Central memory CD8-positive, alpha-beta T cell (primary cell): ENCODE results near the gene DHX35.

Source experiments
- ATAC-seq: fragments of 150-1000 bp; cut with Tn5 transposase; replicated peaks from 2 replicates; pipeline ENCODE4 v1.10.0; 2022; ENCODE audit warnings: mild to moderate bottlenecking, moderate FRiP score, moderate number of reproducible peaks; ENCODE audit not compliant: poor library complexity, severe bottlenecking; ENCODE audit errors: extremely low read depth
- DNase-seq, 2 donors: peaks; one replicate each; pipeline ENCODE4 v3.0.0; 2021; ENCODE audit warnings: low spot score in 2 of 2
- H3K27ac Mint-ChIP-seq: one replicate; pipeline ENCODE4 v1.8.0; 2022; ENCODE audit warnings: low read depth, mild to moderate bottlenecking, moderate library complexity, mixed read lengths
- H3K27me3 Mint-ChIP-seq: one replicate; pipeline ENCODE4 v1.8.0; 2022; ENCODE audit warnings: mixed read lengths
- H3K36me3 Mint-ChIP-seq: one replicate; pipeline ENCODE4 v1.8.0; 2022; ENCODE audit warnings: mild to moderate bottlenecking, moderate library complexity, mixed read lengths; ENCODE audit not compliant: insufficient read depth
- H3K4me1 Mint-ChIP-seq: one replicate; pipeline ENCODE4 v1.8.0; 2022; ENCODE audit warnings: mixed read lengths
- H3K4me3 Mint-ChIP-seq: one replicate; pipeline ENCODE4 v1.8.0; 2022; ENCODE audit warnings: mild to moderate bottlenecking, moderate library complexity, mixed read lengths
- H3K9me3 Mint-ChIP-seq: one replicate; pipeline ENCODE4 v1.8.0; 2022; ENCODE audit warnings: mixed read lengths

The DHX35 gene

GRCh38 chr20:39066471-39067242 lies 104.5 kb downstream of the DHX35 start:
- Mint-ChIP-seq H3K4me1 (no peaks in the 10 kb centered on the region), H3K27me3 (peaks cover 35% of the 10 kb centered on the region), H3K4me3 (no peak overlapping the region), H3K9me3 (peaks cover 6% of the 10 kb centered on the region), H3K27ac (no peak overlapping the region), H3K36me3 (peaks cover 2% of the 10 kb centered on the region)
- no peak for ATAC-seq
- DNase-seq, result no peak

GRCh38 chr20:39067526-39068216 lies 105.5 kb downstream of the DHX35 start:
- Mint-ChIP-seq H3K4me1 (no peaks in the 10 kb centered on the region), H3K4me3 (no peak overlapping the region), H3K9me3 (peaks cover 6% of the 10 kb centered on the region), H3K27ac (no peak overlapping the region), H3K36me3 (peaks cover 2% of the 10 kb centered on the region), H3K27me3 (peaks cover 45% of the 10 kb centered on the region)
- DNase-seq (no peak), ATAC-seq (no peak)

- Mint-ChIP-seq H3K27ac (no peak overlapping the region), H3K4me3 (no peak overlapping the region), H3K27me3 (peaks cover 59% of the 10 kb centered on the region), H3K4me1 (no peaks in the 10 kb centered on the region), H3K9me3 (peaks cover 6% of the 10 kb centered on the region), H3K36me3 (no peaks in the 10 kb centered on the region)
- DNase-seq, result no peak
- ATAC-seq, result no peak
These were observed 107.8 kb downstream of the DHX35 start for GRCh38 chr20:39069976-39070375.

- no peak for DNase-seq
- Mint-ChIP-seq H3K4me3 (no peak overlapping the region), H3K36me3 (no peaks in the 10 kb centered on the region), H3K9me3 (peaks cover 6% of the 10 kb centered on the region), H3K27ac (no peak overlapping the region), H3K27me3 (peaks cover 59% of the 10 kb centered on the region), H3K4me1 (no peaks in the 10 kb centered on the region)
- ATAC-seq, result no peak
These were observed 108.5 kb downstream of the DHX35 start for GRCh38 chr20:39070484-39071231.

GRCh38 chr20:39072132-39072531 lies 110.0 kb downstream of the DHX35 start:
- no peak for ATAC-seq
- H3K4me3 Mint-ChIP-seq, result no peak overlapping the region
- H3K9me3 Mint-ChIP-seq, result peaks cover 6% of the 10 kb centered on the region
- H3K27ac Mint-ChIP-seq, result no peak overlapping the region
- no peaks in the 10 kb centered on the region for H3K4me1 Mint-ChIP-seq
- DNase-seq, result no peak
- H3K27me3 Mint-ChIP-seq, result peaks cover 59% of the 10 kb centered on the region
- H3K36me3 Mint-ChIP-seq, result no peaks in the 10 kb centered on the region

GRCh38 chr20:39072653-39073052 lies 110.5 kb downstream of the DHX35 start:
- peaks cover 59% of the 10 kb centered on the region for H3K27me3 Mint-ChIP-seq
- H3K4me1 Mint-ChIP-seq, result no peaks in the 10 kb centered on the region
- ATAC-seq (no peak), DNase-seq (no peak)
- H3K9me3 Mint-ChIP-seq, result peaks cover 6% of the 10 kb centered on the region
- H3K4me3 Mint-ChIP-seq, result no peak overlapping the region
- no peaks in the 10 kb centered on the region for H3K36me3 Mint-ChIP-seq
- H3K27ac Mint-ChIP-seq, result no peak overlapping the region

- no peaks in the 10 kb centered on the region for H3K9me3 Mint-ChIP-seq
- H3K36me3 Mint-ChIP-seq, result peaks cover 2% of the 10 kb centered on the region
- ATAC-seq, result no peak
- DNase-seq, result no peak
- peaks cover 5% of the 10 kb centered on the region for H3K4me1 Mint-ChIP-seq
- H3K27ac Mint-ChIP-seq, result no peak overlapping the region
- peaks cover 47% of the 10 kb centered on the region for H3K27me3 Mint-ChIP-seq
- no peak overlapping the region for H3K4me3 Mint-ChIP-seq
These were observed 113.6 kb downstream of the DHX35 start for GRCh38 chr20:39075731-39076130.

GRCh38 chr20:39076958-39077357 lies 114.8 kb downstream of the DHX35 start:
- ATAC-seq (no peak), DNase-seq (no peak)
- H3K27ac Mint-ChIP-seq, result no peak overlapping the region
- H3K4me3 Mint-ChIP-seq, result no peak overlapping the region
- peaks cover 5% of the 10 kb centered on the region for H3K4me1 Mint-ChIP-seq
- no peaks in the 10 kb centered on the region for H3K9me3 Mint-ChIP-seq
- H3K27me3 Mint-ChIP-seq, result peaks cover 45% of the 10 kb centered on the region
- H3K36me3 Mint-ChIP-seq, result peaks cover 2% of the 10 kb centered on the region

GRCh38 chr20:39080326-39080725 lies 118.2 kb downstream of the DHX35 start:
- Mint-ChIP-seq H3K36me3 (peaks cover 2% of the 10 kb centered on the region), H3K4me1 (peaks cover 5% of the 10 kb centered on the region), H3K4me3 (no peak overlapping the region), H3K27me3 (peaks cover 38% of the 10 kb centered on the region), H3K9me3 (no peaks in the 10 kb centered on the region), H3K27ac (no peak overlapping the region)
- DNase-seq (no peak), ATAC-seq (no peak)

GRCh38 chr20:39081255-39081654 lies 119.1 kb downstream of the DHX35 start:
- peaks cover 5% of the 10 kb centered on the region for H3K4me1 Mint-ChIP-seq
- no peak overlapping the region for H3K27ac Mint-ChIP-seq
- no peak overlapping the region for H3K4me3 Mint-ChIP-seq
- peak; percentile 63 to 77 for DNase-seq
- ATAC-seq, result peak; percentile 52
- H3K9me3 Mint-ChIP-seq, result no peaks in the 10 kb centered on the region
- H3K36me3 Mint-ChIP-seq, result peaks cover 2% of the 10 kb centered on the region
- H3K27me3 Mint-ChIP-seq, result peaks cover 38% of the 10 kb centered on the region

- DNase-seq (no peak), ATAC-seq (no peak)
- Mint-ChIP-seq H3K27ac (no peak overlapping the region), H3K4me1 (peaks cover 5% of the 10 kb centered on the region), H3K27me3 (peaks cover 38% of the 10 kb centered on the region), H3K36me3 (peaks cover 2% of the 10 kb centered on the region), H3K4me3 (no peak overlapping the region), H3K9me3 (no peaks in the 10 kb centered on the region)
These were observed 120.7 kb downstream of the DHX35 start for GRCh38 chr20:39082622-39083398.

- peaks cover 1% of the 10 kb centered on the region for H3K4me1 Mint-ChIP-seq
- no peak overlapping the region for H3K4me3 Mint-ChIP-seq
- DNase-seq (no peak), ATAC-seq (no peak)
- H3K27me3 Mint-ChIP-seq, result peaks cover 29% of the 10 kb centered on the region
- H3K9me3 Mint-ChIP-seq, result no peaks in the 10 kb centered on the region
- H3K27ac Mint-ChIP-seq, result no peak overlapping the region
- H3K36me3 Mint-ChIP-seq, result peaks cover 2% of the 10 kb centered on the region
These were observed 121.6 kb downstream of the DHX35 start for GRCh38 chr20:39083761-39084160.
